Testis (tissue), 3 donors: ENCODE results near the gene TENT5C. TPM values are rescaled to one million over a fixed set of nuclear protein-coding genes. Genes with fewer than 3 reads are reported as not detected.

Source experiments
- DNase-seq: peaks from one replicate; pipeline ENCODE4 v3.0.0-alpha.2; 2019
- H3K27ac ChIP-seq, 2 donors: fragments of 200-600 bp; sonication (generic); one replicate each; pipeline ENCODE4 v1.5.1; 2019
- H3K27me3 ChIP-seq: fragments of 200-600 bp; sonication (generic); one replicate; pipeline ENCODE4 v1.5.1; 2019
- H3K36me3 ChIP-seq: fragments of 200-600 bp; sonication (generic); one replicate; pipeline ENCODE4 v1.5.1; 2017; ENCODE audit warnings: low read depth; ENCODE audit errors: missing control alignments
- H3K4me1 ChIP-seq: fragments of 200-600 bp; sonication (generic); one replicate; pipeline ENCODE4 v1.5.1; 2019
- H3K4me3 ChIP-seq, 2 donors: fragments of 200-600 bp; sonication (generic); one replicate each; pipeline ENCODE4 v1.5.1; 2017 to 2019
- H3K9me3 ChIP-seq: fragments of 200-600 bp; sonication (generic); one replicate; pipeline ENCODE4 v1.5.1; 2017
- CTCF ChIP-seq, 3 experiments: fragments of 450-650 bp in 2 of 3; fragments of 200-600 bp in 1 of 3; sonication (generic) in 1 of 3; IDR thresholded peaks; one replicate each; pipeline ENCODE4 v1.5.1; 2016 to 2019; ENCODE audit warnings: antibody characterized with exemption in 3 of 3, mild to moderate bottlenecking in 2 of 3, moderate library complexity in 1 of 3
- POLR2A ChIP-seq: fragments of 450-650 bp; IDR thresholded peaks from one replicate; pipeline ENCODE4 v1.6.1; 2017; ENCODE audit warnings: antibody characterized with exemption, mild to moderate bottlenecking, moderate library complexity
- WGBS, 2 donors: methylation state at CpG; one replicate each; pipeline ENCODE4 v1.1.5; 2018; 5-methylcytosine and 5-hydroxymethylcytosine counted together
- intact Hi-C: fragments of 100-400 bp; cut with DNase I; formaldehyde crosslinking; loops from one replicate; pipeline ENCODE4 v1.15.1; 2023; ENCODE audit warnings: low total_unique reads
- polyA plus RNA-seq: library from polyadenylated mRNA; stranded (reverse); fragments of 350-450 nt; fragmentation: Illumina TruSeq; extraction: RNeasy Lipid Tissue Mini Kit (QIAGEN cat#74804); gene quantifications from one replicate; pipeline ENCODE4 v1.2.3, GENCODE V29; 2014; ENCODE audit warnings: low read depth, low replicate concordance; ENCODE audit not compliant: insufficient read depth
- total RNA-seq, 2 donors: library from RNA; depleted of rRNA; stranded (reverse); fragments of >200 nt; gene quantifications; one replicate each; pipeline ENCODE4 v1.2.3, GENCODE V29; 2016

Gene TENT5C
- total and polyA plus RNA-seq, 3 donors from 2014 or later: 38.4 to 72.4 (median 67.3) TPM

GRCh38 chr1:117618450-117619122 is 12.7 kb downstream of the TENT5C start:
- intact Hi-C loops: no loop called here
- Histone ChIP-seq H3K27ac (no peak overlapping the region), H3K4me1 (peaks cover 9% of the 10 kb centered on the region), H3K36me3 (no peaks in the 10 kb centered on the region), H3K9me3 (no peaks in the 10 kb centered on the region), H3K4me3 (no peak overlapping the region), H3K27me3 (no peaks in the 10 kb centered on the region)
- 86 to 89% methylated on average over 2 of the region's 2 CpGs for WGBS, 2 donors
- DNase-seq: no peak
- no peak for TF ChIP-seq POLR2A
- no peak for TF ChIP-seq CTCF (IDR thresholded peaks at IDR 0.05)

- Histone ChIP-seq H3K27me3 (no peaks in the 10 kb centered on the region), H3K4me3 (no peak overlapping the region), H3K4me1 (no peaks in the 10 kb centered on the region), H3K27ac (no peak overlapping the region), H3K36me3 (no peaks in the 10 kb centered on the region), H3K9me3 (no peaks in the 10 kb centered on the region)
- TF ChIP-seq POLR2A (no peak), CTCF (IDR thresholded peaks at IDR 0.05) (no peak)
- 93 to 96% methylated on average over 2 to 6 of the region's 6 CpGs for WGBS, 2 donors
- no peak for DNase-seq
- intact Hi-C loops: no loop called here
These were observed 14.6 kb downstream of the TENT5C start for GRCh38 chr1:117620440-117620839.

- H3K4me1 ChIP-seq: no peaks in the 10 kb centered on the region
- 95% methylated on average over 4 of the region's 4 CpGs for WGBS, 2 donors
- TF ChIP-seq CTCF (IDR thresholded peaks at IDR 0.05) (no peak), POLR2A (no peak)
- H3K27ac ChIP-seq: no peak overlapping the region
- no peaks in the 10 kb centered on the region for H3K27me3 ChIP-seq
- H3K36me3 ChIP-seq: no peaks in the 10 kb centered on the region
- no peaks in the 10 kb centered on the region for H3K9me3 ChIP-seq
- H3K4me3 ChIP-seq: no peak overlapping the region
- DNase-seq: no peak
- intact Hi-C loops: no loop called here
These were observed 15.5 kb downstream of the TENT5C start for GRCh38 chr1:117621316-117621715.

GRCh38 chr1:117622726-117623125 is 16.9 kb downstream of the TENT5C start:
- intact Hi-C loops: no loop called here
- H3K27ac ChIP-seq: no peak overlapping the region
- no peaks in the 10 kb centered on the region for H3K4me1 ChIP-seq
- WGBS, 2 donors: 54 to 67% methylated on average over 14 of the region's 14 CpGs
- no peak for TF ChIP-seq CTCF (IDR thresholded peaks at IDR 0.05)
- H3K9me3 ChIP-seq: no peaks in the 10 kb centered on the region
- H3K4me3 ChIP-seq: no peak overlapping the region
- no peaks in the 10 kb centered on the region for H3K36me3 ChIP-seq
- no peak for DNase-seq
- H3K27me3 ChIP-seq: no peaks in the 10 kb centered on the region

GRCh38 chr1:117623141-117623540 is 17.3 kb downstream of the TENT5C start:
- no peaks in the 10 kb centered on the region for H3K9me3 ChIP-seq
- no peak overlapping the region for H3K4me3 ChIP-seq
- no peak for DNase-seq
- TF ChIP-seq POLR2A (no peak), CTCF (IDR thresholded peaks at IDR 0.05) (no peak)
- no peaks in the 10 kb centered on the region for H3K36me3 ChIP-seq
- H3K27me3 ChIP-seq: no peaks in the 10 kb centered on the region
- WGBS, 2 donors: 92 to 93% methylated on average over 6 to 9 of the region's 9 CpGs
- intact Hi-C loops: no loop called here
- no peaks in the 10 kb centered on the region for H3K4me1 ChIP-seq
- no peak overlapping the region for H3K27ac ChIP-seq
